GM18517 (cell line): ENCODE measurements around the gene TMBIM6.
"Not testable (repeated sequence)": the region's sequence is repeated elsewhere in the genome, so short reads cannot be mapped to it uniquely, and the experiment has no call there.

ENCODE experiments used
- ATAC-seq: cut with Tn5 transposase; IDR thresholded peaks from one replicate; pipeline ENCODE4 v1.9.1; 2021; ENCODE audit warnings: mild to moderate bottlenecking, moderate library complexity; ENCODE audit not compliant: unreplicated experiment

The TMBIM6 gene, protein sequence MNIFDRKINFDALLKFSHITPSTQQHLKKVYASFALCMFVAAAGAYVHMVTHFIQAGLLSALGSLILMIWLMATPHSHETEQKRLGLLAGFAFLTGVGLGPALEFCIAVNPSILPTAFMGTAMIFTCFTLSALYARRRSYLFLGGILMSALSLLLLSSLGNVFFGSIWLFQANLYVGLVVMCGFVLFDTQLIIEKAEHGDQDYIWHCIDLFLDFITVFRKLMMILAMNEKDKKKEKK

GRCh38 chr12:49740930-49741881 lies at the start of gene TMBIM6:
Gene TMBIM6, plus strand, starts transcription at chr12:49741557. Its CDS starts 10,937 bp downstream, at chr12:49752494.
- ATAC-seq = peak; percentile 93

- no peak for ATAC-seq
Observed at GRCh38 chr12:49692851-49693250, 48.5 kb upstream of the TMBIM6 start.

- no peak for ATAC-seq
Observed at GRCh38 chr12:49693931-49694444, 47.4 kb upstream of the TMBIM6 start.

GRCh38 chr12:49696723-49697122 lies 44.6 kb upstream of the TMBIM6 start:
- ATAC-seq = no peak

- ATAC-seq = no peak
Observed at GRCh38 chr12:49697808-49698207, 43.5 kb upstream of the TMBIM6 start.

DNA sequence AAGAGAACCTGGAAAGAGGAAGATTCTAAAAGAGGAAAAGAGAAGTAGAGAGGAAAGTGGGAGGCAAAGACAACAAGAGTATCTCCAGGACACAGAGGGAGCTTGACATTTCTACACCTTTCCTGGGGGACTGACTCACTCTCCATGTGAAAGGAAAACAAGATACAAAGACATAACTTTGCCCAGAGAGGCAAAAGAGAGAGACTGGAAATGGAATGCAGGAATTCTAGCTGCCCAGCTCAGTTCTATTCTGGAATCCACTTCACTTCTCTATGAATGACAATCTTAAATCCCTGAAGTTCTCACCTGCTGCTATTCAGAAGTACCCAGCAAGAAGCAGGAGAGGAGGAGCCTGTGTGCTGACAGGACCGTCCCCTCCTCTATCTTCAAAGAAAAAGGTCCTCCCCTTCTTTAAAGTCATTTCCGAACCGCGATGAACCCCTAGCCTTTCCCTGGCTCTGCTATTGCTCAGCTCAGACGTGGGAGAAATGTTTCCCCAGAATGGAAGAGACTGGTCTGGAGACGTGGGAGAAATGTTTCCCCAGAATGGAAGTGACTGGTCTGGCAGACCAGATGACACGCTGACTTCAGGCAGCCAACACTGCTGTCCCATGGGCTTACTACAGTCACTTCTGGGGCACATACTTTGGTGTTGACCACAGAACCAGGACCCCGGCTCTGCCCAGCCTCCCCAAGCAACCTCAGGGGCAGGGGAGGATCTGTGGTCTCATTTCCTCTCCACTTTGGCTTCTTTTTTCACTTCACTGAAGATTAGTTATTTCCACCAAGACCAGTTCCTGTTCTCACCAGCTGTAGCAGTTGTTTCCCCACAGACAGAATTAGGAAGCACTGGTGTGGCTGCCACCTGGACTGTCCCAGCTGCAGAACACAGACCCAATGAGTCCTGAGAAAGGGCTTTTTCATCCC lies 42.5 kb upstream of the TMBIM6 start:
- ATAC-seq = peak; percentile 79

GRCh38 chr12:49702009-49702408 lies 39.3 kb upstream of the TMBIM6 start:
- no peak for ATAC-seq

DNA sequence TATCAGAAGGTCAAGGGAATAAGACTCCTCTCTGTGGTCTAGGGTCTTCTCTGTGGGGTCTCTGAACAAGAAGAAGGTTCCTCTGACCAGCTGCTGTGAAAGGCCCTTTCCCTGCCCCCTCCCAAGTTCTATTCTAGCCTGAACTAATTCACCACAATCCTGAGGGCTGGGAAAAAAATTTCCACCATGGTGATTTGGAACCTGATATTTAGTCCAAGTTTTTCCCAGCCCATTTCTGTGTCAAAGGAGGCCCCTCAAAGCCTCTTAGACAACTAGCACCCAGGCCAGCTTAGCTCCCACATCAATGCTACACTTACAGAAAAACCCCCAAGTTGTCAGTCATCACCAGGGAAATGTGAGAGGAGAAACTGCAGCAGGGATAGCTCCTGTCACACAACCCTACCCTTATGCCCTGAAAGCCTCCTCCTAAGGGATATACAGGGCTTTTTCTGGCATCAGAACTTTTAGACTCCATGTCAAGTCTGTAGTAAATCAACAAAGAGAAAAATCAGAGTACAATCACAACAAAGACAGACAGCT lies 38.6 kb upstream of the TMBIM6 start:
- ATAC-seq = no peak

DNA sequence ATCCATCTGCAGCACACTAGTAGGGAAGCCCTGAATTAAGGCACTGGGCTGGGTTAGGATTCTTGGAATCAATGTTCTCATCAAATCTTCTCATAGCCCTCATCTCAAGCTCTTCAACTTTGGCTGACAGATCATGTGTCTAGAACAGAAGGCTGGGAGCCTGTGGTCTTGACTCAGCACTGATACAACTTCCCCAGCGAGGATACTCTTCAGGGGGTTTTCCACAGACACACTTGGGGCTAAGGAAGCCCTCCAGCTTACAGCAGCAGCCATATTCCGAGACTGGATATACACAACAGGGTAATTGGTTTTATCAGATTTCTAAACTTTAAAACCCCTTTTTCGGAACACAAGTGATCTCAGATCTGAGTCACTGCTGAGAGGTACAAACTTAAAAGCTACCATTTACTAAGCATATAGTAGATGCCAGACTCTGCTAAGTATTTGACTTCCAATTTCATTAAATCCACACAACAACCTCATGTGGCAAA lies 37.7 kb upstream of the TMBIM6 start:
- ATAC-seq = no peak

DNA sequence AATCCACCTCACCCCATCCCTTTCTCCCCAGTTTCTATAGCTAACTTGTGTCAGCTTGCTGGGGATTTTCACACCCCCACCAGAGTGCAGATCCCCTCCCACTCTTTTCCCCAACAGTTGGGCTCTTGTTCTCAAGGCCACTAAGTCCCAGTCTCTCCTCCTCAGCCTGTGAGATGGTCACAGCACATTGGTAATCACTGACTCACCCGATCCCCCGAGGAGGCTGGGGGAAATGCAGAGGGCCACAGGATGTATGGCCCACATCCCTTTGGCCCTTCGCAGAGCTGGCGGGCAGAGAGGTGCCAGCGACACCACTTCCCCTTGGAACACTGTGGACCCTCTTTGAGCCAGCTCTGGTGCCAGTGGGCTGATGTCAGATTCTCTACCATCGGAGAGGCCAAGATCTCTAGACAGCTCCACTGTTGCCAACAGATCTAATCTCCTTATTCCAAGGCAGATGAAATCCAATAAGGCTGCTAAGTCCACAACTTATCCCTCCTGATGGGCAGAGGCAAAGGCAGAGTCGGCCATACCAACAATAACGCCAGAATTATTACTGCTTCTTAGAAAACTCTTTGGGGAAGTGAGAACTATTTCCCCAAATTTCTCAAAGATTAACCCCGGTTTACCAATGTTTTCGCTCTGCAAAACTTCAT lies 35.8 kb upstream of the TMBIM6 start:
- ATAC-seq = no peak

DNA sequence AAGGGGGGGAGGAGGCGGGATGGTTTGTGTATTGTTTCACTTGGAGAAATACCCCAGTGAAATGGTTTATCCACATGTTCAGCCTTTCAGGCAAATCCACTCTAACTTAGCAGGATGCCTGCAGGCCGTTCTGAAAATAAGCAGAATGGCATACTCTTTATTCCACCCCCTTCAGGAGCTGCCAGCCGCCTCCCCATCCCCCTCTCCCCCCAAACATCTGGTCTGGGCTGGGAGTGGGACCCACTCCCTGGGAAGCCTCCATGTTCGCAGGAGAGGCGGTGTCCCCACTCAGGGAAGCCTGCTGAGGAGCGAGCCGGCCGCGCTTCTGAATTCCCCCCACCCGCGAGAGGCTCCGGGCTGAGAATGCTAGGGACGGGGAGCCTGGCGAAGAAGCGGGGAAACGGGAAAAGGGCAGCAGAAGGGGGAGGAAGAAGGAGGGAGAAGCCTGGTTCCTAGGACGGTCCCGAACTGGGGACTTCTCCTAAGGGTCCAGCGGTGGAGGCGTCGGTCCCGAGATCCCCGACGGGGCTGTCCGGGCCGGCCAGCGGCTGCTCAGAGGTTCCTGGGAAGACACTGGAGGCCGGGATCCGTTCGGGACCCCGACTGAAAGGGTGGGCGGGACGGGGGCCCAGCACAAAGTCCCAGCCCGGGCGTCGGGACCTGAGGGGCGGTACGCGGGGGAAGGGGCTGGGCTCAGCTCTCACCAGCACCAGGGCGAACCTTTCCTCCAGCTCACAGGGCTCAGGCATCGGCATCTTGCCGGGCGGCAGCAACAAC lies 34.8 kb upstream of the TMBIM6 start:
- peak; percentile 17 for ATAC-seq

DNA sequence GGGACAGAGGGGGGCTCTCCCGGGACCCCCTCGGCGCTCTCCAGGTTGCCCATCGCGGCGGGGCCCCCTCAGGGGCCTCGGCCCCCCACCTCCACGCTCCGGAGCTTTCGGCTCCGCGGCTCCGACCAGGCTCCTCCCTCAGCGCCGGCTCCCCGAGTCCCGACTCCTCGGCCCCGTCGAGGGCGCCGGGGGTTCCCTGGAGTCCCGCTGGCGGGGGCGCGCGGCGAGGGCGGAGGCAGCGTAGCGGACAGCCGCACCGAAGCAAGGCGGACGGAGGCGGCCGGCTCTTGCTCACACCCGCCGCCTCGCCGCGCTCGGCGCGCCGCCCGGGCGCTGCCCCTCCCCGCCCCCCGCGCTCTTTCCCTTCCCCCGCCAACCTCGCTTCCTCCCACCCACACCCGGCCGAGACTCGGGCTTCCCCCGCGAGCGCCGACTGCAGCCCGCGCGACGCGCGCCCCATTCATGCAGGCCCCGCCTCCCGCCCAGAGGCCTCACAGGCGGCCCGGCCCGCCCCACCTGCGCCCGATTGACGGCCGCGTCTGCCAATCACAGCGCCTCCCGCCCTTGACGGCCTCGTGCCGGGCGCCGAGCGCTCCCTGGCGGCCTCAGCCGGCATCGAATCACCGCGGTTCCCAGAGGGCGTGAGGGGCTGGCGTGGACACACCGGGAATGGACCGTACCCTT lies 34.1 kb upstream of the TMBIM6 start, which contains the start of gene FMNL3:
FMNL3 (minus strand) TSS at position 278 of the 684 bp plus-strand sequence; CDS start at position 53, 225 bp downstream.
- peak; percentile 73 for ATAC-seq

DNA sequence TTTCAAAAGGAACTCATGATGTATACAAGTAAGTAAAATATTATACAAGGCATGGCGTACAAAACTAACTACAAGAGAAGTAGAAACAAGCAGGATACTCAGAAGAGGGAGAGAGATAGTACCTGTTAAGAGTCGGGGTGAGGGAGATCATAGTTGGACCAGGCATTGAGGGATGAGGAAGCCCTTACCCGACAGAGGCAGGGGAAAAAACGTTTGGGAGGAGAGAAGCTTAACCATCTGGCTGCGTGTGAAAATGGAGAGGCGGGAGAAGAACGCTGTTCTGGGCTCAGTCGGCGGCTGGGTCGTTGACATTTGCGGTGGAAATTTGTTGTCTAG lies 33.6 kb upstream of the TMBIM6 start:
- no peak for ATAC-seq

GRCh38 chr12:49708851-49709250 lies 32.5 kb upstream of the TMBIM6 start:
- no peak for ATAC-seq

- ATAC-seq = not testable (repeated sequence)
Observed at GRCh38 chr12:49713952-49714351, 27.4 kb upstream of the TMBIM6 start.

- peak; percentile 75 for ATAC-seq
Observed at GRCh38 chr12:49716553-49716952, 24.8 kb upstream of the TMBIM6 start.

- not testable (repeated sequence) for ATAC-seq
Observed at GRCh38 chr12:49717800-49718199, 23.6 kb upstream of the TMBIM6 start.

GRCh38 chr12:49720214-49720613 lies 21.1 kb upstream of the TMBIM6 start:
- no peak for ATAC-seq
